Measurements from ENCODE around the gene SERPING1.
A peak's percentile ranks its signal among the peaks of the same experiment; 100 is the strongest.

Gene SERPING1

GRCh38 chr11:57597461-57597915, at the start of gene SERPING1:
TSS of gene SERPING1 (plus strand) at chr11:57597685. CDS start at chr11:57598271, 586 bp downstream.
- DNase-seq (ENCODE audit: low read depth) = peak; percentile 50

- DNase-seq (ENCODE audit: low read depth) = no peak
Observed at GRCh38 chr11:57547854-57548377, 49.6 kb upstream of the SERPING1 start.

GRCh38 chr11:57549983-57550382, 47.5 kb upstream of the SERPING1 start:
- DNase-seq (ENCODE audit: low read depth) = no peak

GRCh38 chr11:57551941-57552340, 45.5 kb upstream of the SERPING1 start:
- no peak for DNase-seq (ENCODE audit: low read depth)

- DNase-seq (ENCODE audit: low read depth) = no peak
Observed at GRCh38 chr11:57552479-57552878, 45.0 kb upstream of the SERPING1 start.

GRCh38 chr11:57555393-57555792, 42.1 kb upstream of the SERPING1 start:
- DNase-seq (ENCODE audit: low read depth) = no peak

- no peak for DNase-seq (ENCODE audit: low read depth)
Observed at GRCh38 chr11:57556041-57556440, 41.4 kb upstream of the SERPING1 start.

GRCh38 chr11:57560146-57560545, 37.3 kb upstream of the SERPING1 start:
- no peak for DNase-seq (ENCODE audit: low read depth)

GRCh38 chr11:57562596-57562995, 34.9 kb upstream of the SERPING1 start:
- DNase-seq (ENCODE audit: low read depth) = no peak

GRCh38 chr11:57566005-57566904, 31.2 kb upstream of the SERPING1 start:
- peak; percentile 54 for DNase-seq (ENCODE audit: low read depth)

- no peak for DNase-seq (ENCODE audit: low read depth)
Observed at GRCh38 chr11:57566905-57567514, 30.5 kb upstream of the SERPING1 start.

GRCh38 chr11:57567515-57568329, 29.8 kb upstream of the SERPING1 start, which contains the start of gene UBE2L6:
TSS of gene UBE2L6 (minus strand) at chr11:57567672. CDS start at chr11:57567611, 61 bp downstream.
- no peak for DNase-seq (ENCODE audit: low read depth)

- peak; percentile 59 for DNase-seq (ENCODE audit: low read depth)
Observed at GRCh38 chr11:57568330-57568766, 29.1 kb upstream of the SERPING1 start.

GRCh38 chr11:57571606-57572005, 25.9 kb upstream of the SERPING1 start:
- no peak for DNase-seq (ENCODE audit: low read depth)

- no peak for DNase-seq (ENCODE audit: low read depth)
Observed at GRCh38 chr11:57574061-57574460, 23.4 kb upstream of the SERPING1 start.

GRCh38 chr11:57584341-57584740, 13.1 kb upstream of the SERPING1 start:
- DNase-seq (ENCODE audit: low read depth) = no peak

GRCh38 chr11:57585301-57585700, 12.2 kb upstream of the SERPING1 start:
- DNase-seq (ENCODE audit: low read depth) = no peak

GRCh38 chr11:57586711-57587245, 10.7 kb upstream of the SERPING1 start:
- DNase-seq (ENCODE audit: low read depth) = no peak

GRCh38 chr11:57588046-57588710, 9.3 kb upstream of the SERPING1 start:
- no peak for DNase-seq (ENCODE audit: low read depth)

GRCh38 chr11:57596266-57596885, 1.1 kb upstream of the SERPING1 start:
- DNase-seq (ENCODE audit: low read depth) = no peak

All from stromal cell of bone marrow (primary cell).